ENCODE results near the gene ADAMTS2.

ADAMTS2 gene

GRCh38 chr5:179171816-179172745 is 173.2 kb downstream of the ADAMTS2 start:
- H3K79me2 ChIP-seq (ENCODE audit: control insufficient read depth, insufficient read depth, low read length), result no peaks in the 10 kb centered on the region
- H2BK120ac ChIP-seq (ENCODE audit: low read depth, low read length), result no peak overlapping the region
- H3K79me1 ChIP-seq (ENCODE audit: low read length), result no peaks in the 10 kb centered on the region
- WGBS (ENCODE audit: extremely low coverage, insufficient coverage, low lambda C conversion rate), result no CpG with 5 or more reads among the region's 20 CpGs
- no peak overlapping the region for H2BK5ac ChIP-seq (ENCODE audit: low read length)
- H3K18ac ChIP-seq (ENCODE audit: low read length), result no peak overlapping the region
- no peaks in the 10 kb centered on the region for H3K4me1 ChIP-seq (ENCODE audit: control insufficient read depth, low read depth, low read length)
- no peak overlapping the region for H2AK5ac ChIP-seq (ENCODE audit: low read length)
- H4K5ac ChIP-seq (ENCODE audit: low read length), result no peak overlapping the region
- no peak overlapping the region for H2BK15ac ChIP-seq (replicated peaks; ENCODE audit: low read depth)
- H3K23ac ChIP-seq (ENCODE audit: low read length), result no peak overlapping the region
- H3K36me3 ChIP-seq (ENCODE audit: control insufficient read depth, insufficient read depth, low read length), result no peaks in the 10 kb centered on the region
- H4K8ac ChIP-seq (ENCODE audit: low read depth, low read length), result no peak overlapping the region
- H3K9ac ChIP-seq (ENCODE audit: low read length), result no peak overlapping the region
- no peak overlapping the region for H3K4me2 ChIP-seq (ENCODE audit: low read length)
- DNase-seq, result no peak
- H3K4me3 ChIP-seq (ENCODE audit: low read length), result no peak overlapping the region
- H3K27ac ChIP-seq (ENCODE audit: low read depth, low read length), result no peak overlapping the region
- H3K56ac ChIP-seq (ENCODE audit: low read length), result no peak overlapping the region
- no peak overlapping the region for H3K4ac ChIP-seq (ENCODE audit: low read depth, low read length)
- H3K27me3 ChIP-seq (ENCODE audit: insufficient read depth, low read length, poor library complexity), result no peaks in the 10 kb centered on the region

GRCh38 chr5:179171251-179171815 is 173.9 kb downstream of the ADAMTS2 start:
- no peak overlapping the region for H2BK15ac ChIP-seq (replicated peaks; ENCODE audit: low read depth)
- no peaks in the 10 kb centered on the region for H3K27me3 ChIP-seq (ENCODE audit: insufficient read depth, low read length, poor library complexity)
- H3K4ac ChIP-seq (ENCODE audit: low read depth, low read length), result no peak overlapping the region
- H3K4me1 ChIP-seq (ENCODE audit: control insufficient read depth, low read depth, low read length), result no peaks in the 10 kb centered on the region
- no peak overlapping the region for H4K8ac ChIP-seq (ENCODE audit: low read depth, low read length)
- no peaks in the 10 kb centered on the region for H3K36me3 ChIP-seq (ENCODE audit: control insufficient read depth, insufficient read depth, low read length)
- no peak overlapping the region for H3K27ac ChIP-seq (ENCODE audit: low read depth, low read length)
- no peaks in the 10 kb centered on the region for H3K79me2 ChIP-seq (ENCODE audit: control insufficient read depth, insufficient read depth, low read length)
- no peak overlapping the region for H3K56ac ChIP-seq (ENCODE audit: low read length)
- no peak overlapping the region for H3K18ac ChIP-seq (ENCODE audit: low read length)
- no peaks in the 10 kb centered on the region for H3K79me1 ChIP-seq (ENCODE audit: low read length)
- no peak overlapping the region for H3K9ac ChIP-seq (ENCODE audit: low read length)
- no peak overlapping the region for H3K23ac ChIP-seq (ENCODE audit: low read length)
- no peak overlapping the region for H2BK5ac ChIP-seq (ENCODE audit: low read length)
- H4K5ac ChIP-seq (ENCODE audit: low read length), result no peak overlapping the region
- no peak overlapping the region for H2AK5ac ChIP-seq (ENCODE audit: low read length)
- no CpG with 5 or more reads among the region's 12 CpGs for WGBS (ENCODE audit: extremely low coverage, insufficient coverage, low lambda C conversion rate)
- H3K4me3 ChIP-seq (ENCODE audit: low read length), result no peak overlapping the region
- DNase-seq, result no peak
- no peak overlapping the region for H3K4me2 ChIP-seq (ENCODE audit: low read length)
- no peak overlapping the region for H2BK120ac ChIP-seq (ENCODE audit: low read depth, low read length)

DNA sequence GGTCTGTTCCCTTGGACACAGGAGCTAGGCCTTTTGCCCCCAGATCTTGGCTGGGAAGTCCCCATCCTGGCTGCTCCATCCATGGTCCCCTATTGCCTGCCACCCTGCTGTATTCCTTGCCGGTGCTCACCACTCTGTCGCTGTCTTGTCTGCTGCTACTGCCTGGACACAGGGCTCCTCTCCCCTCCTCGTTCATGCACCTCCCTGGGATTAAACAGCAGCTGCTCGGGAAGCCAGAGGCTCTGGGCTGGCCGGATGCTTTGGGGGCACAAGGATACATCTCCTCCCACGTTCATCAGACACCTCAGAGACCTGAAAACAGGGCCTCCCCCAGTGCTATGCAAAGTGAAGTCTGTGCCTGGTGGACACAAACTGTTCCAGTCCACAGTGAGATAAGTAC is 174.7 kb downstream of the ADAMTS2 start:
- Histone ChIP-seq H3K56ac (ENCODE audit: low read length) (no peak overlapping the region), H3K23ac (ENCODE audit: low read length) (no peak overlapping the region), H3K9ac (ENCODE audit: low read length) (no peak overlapping the region), H2AK5ac (ENCODE audit: low read length) (no peak overlapping the region), H3K27me3 (ENCODE audit: insufficient read depth, low read length, poor library complexity) (no peaks in the 10 kb centered on the region), H3K79me1 (ENCODE audit: low read length) (no peaks in the 10 kb centered on the region), H3K79me2 (ENCODE audit: control insufficient read depth, insufficient read depth, low read length) (no peaks in the 10 kb centered on the region), H3K18ac (ENCODE audit: low read length) (no peak overlapping the region), H2BK120ac (ENCODE audit: low read depth, low read length) (no peak overlapping the region), H2BK15ac (replicated peaks; ENCODE audit: low read depth) (no peak overlapping the region), H3K36me3 (ENCODE audit: control insufficient read depth, insufficient read depth, low read length) (no peaks in the 10 kb centered on the region), H3K4me1 (ENCODE audit: control insufficient read depth, low read depth, low read length) (no peaks in the 10 kb centered on the region), H3K4me3 (ENCODE audit: low read length) (no peak overlapping the region), H4K8ac (ENCODE audit: low read depth, low read length) (no peak overlapping the region), H3K27ac (ENCODE audit: low read depth, low read length) (no peak overlapping the region), H4K5ac (ENCODE audit: low read length) (no peak overlapping the region), H2BK5ac (ENCODE audit: low read length) (no peak overlapping the region), H3K4me2 (ENCODE audit: low read length) (no peak overlapping the region), H3K4ac (ENCODE audit: low read depth, low read length) (no peak overlapping the region)
- WGBS (ENCODE audit: extremely low coverage, insufficient coverage, low lambda C conversion rate), result no CpG with 5 or more reads among the region's 6 CpGs
- DNase-seq, result no peak

- Histone ChIP-seq H3K27ac (ENCODE audit: low read depth, low read length) (no peak overlapping the region), H2BK15ac (replicated peaks; ENCODE audit: low read depth) (no peak overlapping the region), H3K56ac (ENCODE audit: low read length) (no peak overlapping the region), H3K23ac (ENCODE audit: low read length) (no peak overlapping the region), H3K4ac (ENCODE audit: low read depth, low read length) (no peak overlapping the region), H3K79me2 (ENCODE audit: control insufficient read depth, insufficient read depth, low read length) (no peaks in the 10 kb centered on the region), H2AK5ac (ENCODE audit: low read length) (no peak overlapping the region), H3K4me3 (ENCODE audit: low read length) (no peak overlapping the region), H3K9ac (ENCODE audit: low read length) (no peak overlapping the region), H2BK5ac (ENCODE audit: low read length) (no peak overlapping the region), H3K4me2 (ENCODE audit: low read length) (no peak overlapping the region), H3K18ac (ENCODE audit: low read length) (no peak overlapping the region), H3K36me3 (ENCODE audit: control insufficient read depth, insufficient read depth, low read length) (no peaks in the 10 kb centered on the region), H2BK120ac (ENCODE audit: low read depth, low read length) (no peak overlapping the region), H3K79me1 (ENCODE audit: low read length) (no peaks in the 10 kb centered on the region), H4K5ac (ENCODE audit: low read length) (no peak overlapping the region), H3K27me3 (ENCODE audit: insufficient read depth, low read length, poor library complexity) (no peaks in the 10 kb centered on the region), H3K4me1 (ENCODE audit: control insufficient read depth, low read depth, low read length) (no peaks in the 10 kb centered on the region), H4K8ac (ENCODE audit: low read depth, low read length) (no peak overlapping the region)
- no peak for DNase-seq
- WGBS (ENCODE audit: extremely low coverage, insufficient coverage, low lambda C conversion rate), result no CpG with 5 or more reads among the region's 1 CpG
Observed at GRCh38 chr5:179169836-179170235, 175.4 kb downstream of the ADAMTS2 start.

GRCh38 chr5:179168664-179169063 is 176.6 kb downstream of the ADAMTS2 start:
- no peak overlapping the region for H3K56ac ChIP-seq (ENCODE audit: low read length)
- H3K23ac ChIP-seq (ENCODE audit: low read length), result no peak overlapping the region
- no peak overlapping the region for H2AK5ac ChIP-seq (ENCODE audit: low read length)
- no peak overlapping the region for H3K18ac ChIP-seq (ENCODE audit: low read length)
- no peak overlapping the region for H2BK5ac ChIP-seq (ENCODE audit: low read length)
- H3K27ac ChIP-seq (ENCODE audit: low read depth, low read length), result no peak overlapping the region
- no peak overlapping the region for H2BK15ac ChIP-seq (replicated peaks; ENCODE audit: low read depth)
- H3K4me1 ChIP-seq (ENCODE audit: control insufficient read depth, low read depth, low read length), result no peaks in the 10 kb centered on the region
- H3K4me3 ChIP-seq (ENCODE audit: low read length), result no peak overlapping the region
- no peak overlapping the region for H3K4me2 ChIP-seq (ENCODE audit: low read length)
- WGBS (ENCODE audit: extremely low coverage, insufficient coverage, low lambda C conversion rate), result no CpG with 5 or more reads among the region's 6 CpGs
- no peak for DNase-seq
- H3K4ac ChIP-seq (ENCODE audit: low read depth, low read length), result no peak overlapping the region
- H2BK120ac ChIP-seq (ENCODE audit: low read depth, low read length), result no peak overlapping the region
- H3K79me1 ChIP-seq (ENCODE audit: low read length), result no peaks in the 10 kb centered on the region
- no peaks in the 10 kb centered on the region for H3K36me3 ChIP-seq (ENCODE audit: control insufficient read depth, insufficient read depth, low read length)
- no peak overlapping the region for H3K9ac ChIP-seq (ENCODE audit: low read length)
- H4K5ac ChIP-seq (ENCODE audit: low read length), result no peak overlapping the region
- no peaks in the 10 kb centered on the region for H3K79me2 ChIP-seq (ENCODE audit: control insufficient read depth, insufficient read depth, low read length)
- no peaks in the 10 kb centered on the region for H3K27me3 ChIP-seq (ENCODE audit: insufficient read depth, low read length, poor library complexity)
- no peak overlapping the region for H4K8ac ChIP-seq (ENCODE audit: low read depth, low read length)
